GM21717 (cell line): ENCODE results near the gene RBM28.

Source experiments
- ATAC-seq: cut with Tn5 transposase; IDR thresholded peaks from one replicate; pipeline ENCODE4 v1.9.1; 2021; ENCODE audit warnings: mild to moderate bottlenecking, moderate library complexity; ENCODE audit not compliant: unreplicated experiment

RBM28 gene

GRCh38 chr7:128376077-128376476 lies 32.4 kb upstream of the RBM28 start:
- ATAC-seq = no peak

GRCh38 chr7:128374041-128374440 lies 30.3 kb upstream of the RBM28 start:
- no peak for ATAC-seq

- ATAC-seq = no peak
Observed at GRCh38 chr7:128373606-128374005, 29.9 kb upstream of the RBM28 start.

- no peak for ATAC-seq
Observed at GRCh38 chr7:128370491-128370890, 26.8 kb upstream of the RBM28 start.

- ATAC-seq = no peak
Observed at GRCh38 chr7:128366986-128367385, 23.3 kb upstream of the RBM28 start.

GRCh38 chr7:128366300-128366699 lies 22.6 kb upstream of the RBM28 start:
- no peak for ATAC-seq

- ATAC-seq = no peak
Observed at GRCh38 chr7:128365432-128365831, 21.7 kb upstream of the RBM28 start.

GRCh38 chr7:128364166-128364870 lies 20.6 kb upstream of the RBM28 start:
- no peak for ATAC-seq

GRCh38 chr7:128363261-128363721 lies 19.6 kb upstream of the RBM28 start:
- ATAC-seq = no peak

- ATAC-seq = no peak
Observed at GRCh38 chr7:128362670-128363069, 19.0 kb upstream of the RBM28 start.

GRCh38 chr7:128361411-128362379 lies 18.0 kb upstream of the RBM28 start, which contains the start of gene PRRT4:
Gene PRRT4 (minus strand): TSS chr7:128361690.
- ATAC-seq = no peak

- no peak for ATAC-seq
Observed at GRCh38 chr7:128360359-128360678, 16.6 kb upstream of the RBM28 start.

GRCh38 chr7:128359939-128360338 lies 16.2 kb upstream of the RBM28 start:
- ATAC-seq = no peak

- no peak for ATAC-seq
Observed at GRCh38 chr7:128359336-128359735, 15.6 kb upstream of the RBM28 start.

- no peak for ATAC-seq
Observed at GRCh38 chr7:128358233-128358632, 14.5 kb upstream of the RBM28 start.

GRCh38 chr7:128357217-128357613 lies 13.5 kb upstream of the RBM28 start:
- no peak for ATAC-seq

GRCh38 chr7:128356546-128357216 lies 13.0 kb upstream of the RBM28 start:
- no peak for ATAC-seq

- ATAC-seq = no peak
Observed at GRCh38 chr7:128353610-128354009, 9.9 kb upstream of the RBM28 start.

GRCh38 chr7:128353189-128353588 lies 9.5 kb upstream of the RBM28 start:
- ATAC-seq = no peak

- no peak for ATAC-seq
Observed at GRCh38 chr7:128352636-128353035, 8.9 kb upstream of the RBM28 start.

- no peak for ATAC-seq
Observed at GRCh38 chr7:128352153-128352537, 8.4 kb upstream of the RBM28 start.
